ENCODE results near the gene PDLIM7.
A peak's percentile ranks its signal among the peaks of the same experiment; 100 is the strongest.

The PDLIM7 gene

DNA sequence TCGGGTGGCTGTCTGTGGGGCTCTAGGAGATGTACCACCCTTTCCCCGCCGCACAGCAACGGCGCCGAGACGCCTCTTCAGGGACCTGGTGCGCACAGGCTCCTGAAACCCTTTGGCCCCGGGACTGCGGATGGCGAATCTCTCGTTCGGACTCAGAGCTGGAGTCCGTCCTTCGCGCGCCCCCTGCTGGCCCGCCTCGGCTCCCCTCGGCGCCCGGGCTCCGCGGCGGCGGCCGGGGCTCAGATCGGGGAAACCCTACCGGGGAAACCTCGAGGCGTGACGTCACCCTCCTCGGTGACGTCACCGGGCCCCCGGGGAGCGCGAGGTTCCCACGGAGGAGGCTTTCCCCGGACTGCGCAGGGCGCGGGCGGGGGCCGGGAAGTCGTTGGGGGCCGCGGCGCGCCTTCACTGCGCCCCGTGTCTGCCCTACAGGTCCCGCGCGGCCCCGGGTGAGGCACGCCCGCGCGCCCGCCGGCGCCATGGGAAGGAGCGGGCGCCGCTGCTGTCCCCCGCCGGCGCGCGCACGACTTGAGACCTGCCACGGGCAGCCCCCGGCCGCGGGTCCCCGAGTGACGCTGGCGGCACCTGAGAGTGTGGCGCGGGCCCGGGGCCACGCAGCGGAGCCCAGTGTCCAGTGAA is 42.9 kb downstream of the PDLIM7 start:
- peak; percentile 87 for DNase-seq

DNA sequence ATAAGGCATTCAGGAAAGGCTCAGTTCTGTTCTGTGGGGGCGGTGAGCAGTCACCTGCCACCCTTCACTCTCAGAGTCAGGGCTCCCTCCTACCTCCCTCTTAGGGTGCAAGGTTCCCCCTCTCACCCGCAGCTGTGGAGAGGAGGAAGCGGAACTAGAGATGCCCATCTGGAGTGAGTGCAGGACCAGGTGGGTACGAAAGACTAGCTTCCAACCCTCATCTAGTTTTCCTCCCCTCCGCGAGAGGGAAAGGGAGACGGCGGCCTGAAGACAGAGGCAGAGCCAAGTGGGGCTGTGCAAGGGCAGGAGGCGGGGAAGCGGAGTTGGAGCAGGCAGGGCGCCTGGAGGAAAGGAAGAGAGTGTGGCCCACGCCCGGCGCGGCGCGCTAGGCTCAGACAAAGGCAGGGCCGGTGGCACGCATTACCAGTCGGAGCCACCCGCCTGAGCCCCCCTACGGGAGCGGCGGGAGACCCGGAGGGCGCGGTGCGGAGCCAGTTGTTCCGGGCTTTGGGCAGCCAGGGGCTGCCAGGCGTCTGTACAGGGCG is 43.5 kb downstream of the PDLIM7 start:
- no peak for DNase-seq

DNA sequence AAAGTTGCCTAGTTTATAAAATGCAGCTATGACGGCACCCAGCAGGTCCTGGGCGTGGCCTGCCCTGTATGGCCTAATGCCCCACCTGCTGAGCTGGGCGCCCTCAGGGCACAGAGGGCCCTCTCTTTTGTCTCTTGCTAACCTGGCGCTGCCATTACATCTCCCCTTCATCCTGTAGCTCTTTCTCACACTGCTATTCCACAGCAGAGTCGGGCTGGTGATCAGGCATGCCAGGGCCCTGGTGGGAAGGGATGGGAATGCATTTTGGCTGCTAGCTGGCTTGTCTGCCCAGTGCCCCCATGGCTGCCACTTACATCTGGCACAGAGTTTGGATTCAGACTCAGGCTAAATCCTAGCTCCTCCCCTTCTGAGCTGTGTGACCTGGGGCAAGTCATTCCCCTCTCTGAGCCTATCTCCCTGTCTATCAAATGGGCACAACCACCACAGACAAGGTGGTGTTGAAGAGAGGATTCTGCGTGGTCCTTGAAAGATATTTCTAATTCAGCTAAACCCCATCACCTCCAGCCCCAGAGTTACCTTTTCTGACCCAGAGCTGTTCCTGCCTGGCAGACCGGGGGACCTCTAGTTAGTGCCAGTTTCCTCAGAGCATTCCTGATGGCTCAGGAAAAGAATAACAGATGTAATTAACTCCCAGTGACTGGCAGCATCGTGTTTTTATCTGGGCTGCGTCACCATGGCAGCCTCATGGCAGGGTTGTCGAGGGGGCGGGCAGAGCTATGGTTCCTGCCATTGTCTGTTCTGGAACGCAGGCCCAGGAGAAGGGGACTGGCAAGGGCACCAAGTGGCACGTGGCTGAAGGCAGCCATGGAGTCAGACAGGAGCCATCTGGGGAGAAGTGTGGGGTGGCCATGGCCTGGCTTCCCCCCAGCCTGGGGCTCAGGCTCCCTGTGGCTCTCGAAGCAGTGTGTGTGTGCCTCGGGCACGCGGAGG is 44.4 kb downstream of the PDLIM7 start:
- no peak for DNase-seq

DNA sequence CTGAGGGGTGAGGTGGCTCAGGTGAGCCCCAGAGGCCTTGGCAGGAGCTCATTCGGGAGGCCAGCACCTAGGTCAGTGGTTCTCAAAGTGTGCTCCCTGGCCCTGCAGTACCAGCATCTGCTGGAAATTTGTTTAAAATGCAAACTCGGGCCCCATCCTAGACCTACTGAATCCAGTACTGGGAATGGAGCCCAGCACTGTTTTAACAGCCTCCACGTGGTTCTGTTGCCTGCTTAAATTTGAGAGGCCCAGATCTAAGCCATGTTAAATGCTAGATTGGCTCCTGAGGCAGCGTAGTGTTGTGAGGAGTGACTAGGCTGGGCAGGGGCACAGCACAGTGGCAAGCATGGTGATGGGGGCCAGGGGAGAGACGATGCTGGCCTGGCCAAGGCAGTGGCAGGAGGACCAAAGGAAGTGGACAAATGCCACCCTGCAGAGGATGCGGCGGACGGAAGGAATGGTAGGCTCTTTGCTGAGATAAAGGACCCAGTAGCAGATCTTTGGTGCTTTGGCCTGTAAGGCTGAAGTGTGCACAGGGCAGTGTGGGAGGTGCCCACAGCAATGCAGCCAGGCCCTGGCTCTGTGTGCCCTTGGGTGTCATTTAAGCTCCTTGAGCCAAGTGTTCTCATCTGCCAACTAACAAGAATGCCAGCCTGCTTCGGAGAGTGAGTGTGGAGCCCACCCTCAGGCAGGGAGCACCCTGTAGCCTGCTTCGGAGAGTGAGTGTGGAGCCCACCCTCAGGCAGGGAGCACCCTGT is 46.6 kb downstream of the PDLIM7 start:
- no peak for DNase-seq

DNA sequence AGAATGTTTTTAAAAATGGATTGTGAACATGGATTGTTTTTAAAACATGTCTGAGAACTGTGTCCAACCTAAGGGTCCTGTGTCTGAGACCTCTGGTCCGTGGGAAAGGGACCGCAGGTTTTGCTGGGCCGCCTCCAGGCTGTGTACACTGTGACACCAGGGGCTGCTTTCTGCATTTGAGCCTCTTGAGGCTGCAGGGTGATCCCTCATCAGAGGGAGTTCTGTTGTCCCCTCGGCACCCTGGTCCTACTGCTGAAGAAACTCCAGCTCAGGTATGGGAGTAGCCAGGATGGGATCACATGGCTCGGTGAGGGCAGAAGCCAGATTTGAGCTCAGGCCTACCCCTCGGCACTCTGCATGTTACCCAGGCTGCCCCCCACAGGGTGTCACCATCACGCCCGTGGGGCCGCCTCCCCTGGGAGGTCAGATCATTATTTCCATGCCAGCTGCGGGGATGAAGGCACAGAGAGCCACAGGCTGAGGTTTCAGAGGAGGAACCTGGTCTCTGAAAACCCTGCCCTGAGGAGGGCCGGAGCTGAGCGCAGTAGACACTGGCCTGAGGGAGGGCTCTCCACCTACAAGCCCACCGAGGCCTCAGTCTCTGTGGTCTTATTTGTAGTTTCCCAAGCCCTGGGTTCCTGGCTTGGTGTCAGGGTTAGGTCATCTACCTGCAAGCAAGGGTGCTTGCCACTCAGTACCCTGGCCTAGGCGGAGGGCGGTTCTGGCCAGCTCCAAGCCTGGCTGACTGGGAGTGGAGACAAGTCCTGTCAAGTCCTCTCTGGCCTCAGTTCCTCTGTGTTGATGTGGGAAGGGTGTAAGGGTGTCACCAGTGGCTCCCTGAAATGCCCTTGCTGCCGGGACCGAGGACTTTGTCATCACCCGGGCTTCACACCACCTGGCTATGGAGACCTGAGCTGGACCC is 48.0 kb downstream of the PDLIM7 start:
- DNase-seq, result no peak

DNA sequence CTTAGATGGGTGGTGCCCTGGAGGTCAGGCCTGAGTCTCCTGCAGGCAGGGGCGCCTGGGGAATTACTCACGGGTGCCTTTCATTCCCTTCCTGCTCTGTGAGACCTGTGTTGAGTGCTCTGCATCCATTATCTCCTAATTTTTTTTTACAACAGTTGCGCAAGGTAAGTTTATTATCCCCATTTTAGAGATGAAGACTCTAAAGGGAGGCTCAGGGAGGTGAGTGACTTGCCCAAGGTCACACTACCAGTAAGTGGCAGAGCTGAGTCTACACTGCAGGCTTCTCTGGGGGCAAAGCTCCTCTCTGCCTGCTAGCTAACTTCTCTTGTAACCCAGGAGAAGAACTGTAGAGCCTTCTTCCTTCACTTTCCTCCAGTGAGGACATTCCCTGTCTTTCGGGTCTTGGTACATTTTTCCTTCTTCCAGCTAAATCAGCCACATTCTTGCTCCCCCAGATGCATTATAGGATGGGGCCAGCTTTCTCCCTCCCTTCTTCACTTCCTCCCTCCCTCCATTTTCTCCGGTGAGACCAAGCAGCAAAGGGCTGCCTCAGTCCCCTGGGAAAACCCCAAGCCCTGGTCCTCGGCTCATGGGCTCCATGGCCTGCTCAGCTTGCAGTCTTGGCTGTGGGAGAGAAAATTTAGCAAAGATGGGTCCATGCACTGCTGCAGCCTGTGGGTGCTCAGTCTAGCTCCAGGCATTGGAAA is 49.0 kb downstream of the PDLIM7 start:
- no peak for DNase-seq

DNA sequence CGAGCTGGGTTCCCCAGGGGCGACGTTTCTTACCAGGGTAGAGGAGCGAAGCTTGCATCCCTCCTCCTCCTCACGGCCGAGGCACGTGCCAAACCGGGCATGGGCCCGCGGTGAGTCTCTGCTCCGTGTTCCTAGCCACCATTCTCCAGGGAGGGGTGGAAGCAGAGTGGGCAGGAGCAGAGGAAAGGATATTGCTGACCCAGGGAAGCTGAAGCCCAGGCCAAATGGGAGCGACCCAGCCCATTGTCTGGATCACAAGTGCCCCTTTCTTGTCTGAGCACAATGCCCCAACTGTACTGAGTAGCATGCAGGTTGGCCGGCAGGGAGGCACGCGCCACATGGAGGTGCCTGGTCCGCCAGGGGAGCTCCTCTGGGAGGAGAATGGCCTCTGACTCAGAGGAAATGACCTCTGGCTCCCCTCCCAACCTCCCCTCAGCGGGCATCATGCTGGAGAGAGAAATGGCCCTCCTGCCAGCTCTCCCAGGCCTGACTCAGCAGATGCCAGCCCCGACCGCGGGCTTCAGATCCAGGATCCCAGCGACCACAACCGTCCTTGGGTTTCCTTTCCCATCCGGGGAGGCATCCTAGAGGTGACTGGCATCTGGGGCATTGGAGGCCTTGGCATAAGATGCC is 49.7 kb downstream of the PDLIM7 start:
- DNase-seq, result peak; percentile 51

DNA sequence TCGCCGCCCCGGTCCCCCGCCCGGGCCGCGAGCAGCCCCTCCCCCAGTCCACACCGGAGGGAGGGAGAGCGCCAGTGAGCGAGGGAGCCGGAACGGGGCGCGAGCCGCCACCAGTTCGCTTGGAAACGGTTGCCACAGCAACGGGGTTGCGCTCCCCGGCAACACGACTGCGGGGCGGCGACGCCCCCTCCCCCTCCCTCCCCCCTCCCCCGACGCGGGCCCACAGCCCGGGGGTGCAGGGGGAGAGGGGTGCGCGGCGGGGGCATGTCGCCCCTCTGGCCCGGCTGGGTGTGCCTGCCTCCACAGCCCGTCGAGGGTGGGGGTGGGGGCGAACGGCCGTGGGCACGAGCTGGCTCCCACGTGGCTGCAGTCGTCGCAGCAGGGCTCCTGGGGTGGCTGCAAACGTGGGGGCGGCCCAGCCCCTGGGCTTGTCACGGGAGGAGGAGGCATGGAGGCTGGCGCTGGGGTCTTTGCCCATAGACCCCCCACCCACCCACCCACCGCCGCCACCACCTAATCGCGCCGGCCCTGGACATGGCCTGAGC is 50.3 kb downstream of the PDLIM7 start:
- peak; percentile 42 for DNase-seq

DNA sequence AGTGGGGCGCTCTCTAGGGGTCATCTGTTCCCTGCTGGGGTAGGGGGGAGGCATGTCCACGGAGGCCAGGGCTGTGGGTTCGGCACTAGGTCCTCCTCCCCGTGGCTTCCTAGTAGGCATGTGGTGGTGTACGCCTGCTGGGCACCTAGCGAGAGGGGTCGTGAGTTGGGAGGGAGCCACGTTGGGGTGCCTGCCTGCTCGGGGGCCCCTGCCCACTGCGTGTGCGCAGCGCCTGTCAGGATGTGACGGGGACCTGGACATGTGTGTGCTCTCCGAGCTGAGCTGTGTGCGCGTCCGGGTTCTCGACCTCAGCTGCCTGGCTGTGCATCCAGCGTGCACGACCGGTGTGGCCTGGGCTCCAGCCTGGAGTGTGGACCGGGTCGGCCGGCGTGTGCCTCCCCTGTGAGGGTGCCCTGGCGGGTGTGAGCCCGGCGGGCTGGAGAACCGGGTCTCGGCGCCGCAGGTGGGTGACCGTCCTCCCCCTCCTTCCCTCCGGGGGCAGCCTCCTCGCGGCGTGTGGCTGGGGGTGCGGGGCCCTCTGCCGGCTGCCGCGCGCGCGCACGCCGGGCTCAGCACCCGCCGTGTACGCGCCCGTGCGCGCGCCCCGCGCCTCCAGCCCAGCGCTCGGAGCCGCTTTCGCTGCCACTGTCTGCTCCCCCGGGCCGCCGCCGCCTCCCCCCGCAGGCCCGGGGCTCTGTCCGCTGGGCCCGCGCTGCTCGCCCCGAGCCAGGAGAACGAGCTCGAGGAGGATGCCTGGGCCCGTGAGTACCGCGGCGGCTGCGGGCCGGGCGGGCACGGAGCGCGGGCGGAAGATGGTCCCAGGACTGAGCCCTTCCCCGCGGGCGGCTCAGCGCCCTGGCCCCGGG is 51.0 kb downstream of the PDLIM7 start, which contains the start of gene PRR7:
Gene PRR7 (plus strand): TSS at position 615 of the 866 bp plus-strand sequence. CDS start 8,254 bp downstream, outside the sequence.
- peak; percentile 64 for DNase-seq

DNA sequence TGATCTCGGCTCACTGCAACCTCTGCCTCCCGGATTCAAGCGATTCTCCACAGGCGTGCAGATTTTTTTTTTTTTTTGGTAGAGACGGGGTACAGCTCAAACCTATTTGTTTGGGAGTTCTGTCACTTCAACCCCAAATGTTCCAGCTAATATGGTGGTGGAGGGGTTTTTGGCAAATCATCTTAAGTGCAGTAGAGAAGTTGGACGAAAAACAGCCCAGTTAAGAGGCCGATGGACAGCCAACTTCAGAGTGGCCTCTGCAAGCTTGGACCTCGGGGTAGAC is 51.5 kb downstream of the PDLIM7 start:
- DNase-seq, result no peak

DNA sequence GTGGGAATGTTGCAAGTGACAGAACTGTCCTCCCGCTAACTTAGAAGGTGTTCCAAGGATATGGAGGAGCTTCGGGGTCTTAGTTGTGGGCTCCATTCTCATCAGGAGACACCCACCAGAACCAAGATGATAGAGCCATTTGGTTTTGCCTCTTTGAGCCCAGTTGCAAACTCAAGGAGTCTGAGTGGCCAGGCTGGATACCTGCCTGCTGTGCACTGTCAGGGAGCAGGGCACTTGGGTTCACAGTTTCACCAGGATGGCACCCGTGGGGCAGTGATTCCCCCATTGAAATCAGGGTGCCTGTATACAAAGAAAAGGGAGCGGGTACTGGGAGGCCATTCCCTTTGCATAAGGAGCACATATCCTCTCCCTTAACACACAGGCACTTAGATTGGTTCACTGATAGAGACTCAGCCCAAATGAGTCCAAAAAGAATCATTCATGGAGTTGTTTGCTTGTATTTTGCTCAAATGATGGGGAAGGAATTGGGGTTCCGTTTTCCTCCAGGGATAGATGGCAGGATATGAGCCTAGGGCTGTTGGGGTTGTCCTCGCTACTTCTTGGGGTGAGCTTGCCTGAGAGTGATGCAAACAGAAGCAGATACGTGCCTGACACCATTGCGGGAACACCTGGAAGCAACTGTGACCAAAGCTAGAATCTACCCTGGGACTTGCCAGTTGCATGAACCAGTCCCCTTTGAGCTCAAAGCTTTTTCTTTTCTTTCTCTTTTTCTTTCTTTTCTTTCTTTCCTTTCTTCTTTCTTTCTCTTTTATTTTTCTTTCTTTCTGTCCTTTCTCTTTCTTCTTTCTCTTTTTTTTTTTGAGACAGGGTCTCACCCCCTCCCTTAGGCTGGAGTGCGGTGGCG is 52.1 kb downstream of the PDLIM7 start:
- DNase-seq, result no peak

DNA sequence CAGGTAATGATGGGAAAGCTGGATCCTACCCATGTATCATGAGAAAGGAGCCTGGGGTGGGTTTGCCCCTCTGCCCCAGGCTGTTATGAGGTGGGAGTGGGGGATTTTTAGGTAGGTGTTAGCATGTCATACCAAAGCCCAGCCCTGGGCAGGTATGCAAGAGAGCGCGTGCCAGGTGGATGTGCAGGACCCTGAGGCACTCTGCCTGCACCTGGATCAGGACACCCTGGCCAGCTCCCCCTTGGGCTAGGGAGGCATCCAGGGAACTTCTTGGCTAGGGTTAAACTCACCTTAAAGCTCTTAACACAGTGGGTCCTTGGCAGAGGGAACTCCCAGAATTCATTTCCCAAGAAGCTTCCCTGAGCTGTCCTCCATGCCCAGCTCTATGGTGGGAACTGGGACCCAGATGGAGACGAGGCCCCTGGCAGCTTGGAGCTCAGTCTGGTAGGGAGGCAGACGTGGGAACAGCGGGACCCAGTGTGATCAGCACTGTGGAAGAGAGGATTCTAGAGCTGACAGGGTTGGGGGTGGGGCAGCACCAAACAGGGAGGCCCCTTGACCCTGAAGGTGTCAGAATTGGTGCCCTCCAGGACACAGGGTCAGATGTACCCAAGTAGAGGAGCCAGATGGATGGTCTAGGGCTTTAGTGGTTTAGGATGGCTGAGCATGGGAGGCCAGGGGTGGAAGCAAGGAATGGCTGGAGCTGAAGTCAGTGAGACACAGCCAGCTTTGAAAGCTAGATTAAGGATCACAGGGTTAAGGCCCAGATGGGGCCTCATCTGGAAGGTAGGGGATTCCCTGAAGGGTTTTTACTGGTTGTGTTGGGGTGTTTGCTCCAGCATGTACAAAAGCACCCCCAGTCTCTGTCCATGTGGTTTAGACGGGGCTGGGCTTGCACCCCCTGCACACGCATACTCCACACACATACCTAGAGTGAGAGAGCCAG is 53.0 kb downstream of the PDLIM7 start:
- no peak for DNase-seq

DNA sequence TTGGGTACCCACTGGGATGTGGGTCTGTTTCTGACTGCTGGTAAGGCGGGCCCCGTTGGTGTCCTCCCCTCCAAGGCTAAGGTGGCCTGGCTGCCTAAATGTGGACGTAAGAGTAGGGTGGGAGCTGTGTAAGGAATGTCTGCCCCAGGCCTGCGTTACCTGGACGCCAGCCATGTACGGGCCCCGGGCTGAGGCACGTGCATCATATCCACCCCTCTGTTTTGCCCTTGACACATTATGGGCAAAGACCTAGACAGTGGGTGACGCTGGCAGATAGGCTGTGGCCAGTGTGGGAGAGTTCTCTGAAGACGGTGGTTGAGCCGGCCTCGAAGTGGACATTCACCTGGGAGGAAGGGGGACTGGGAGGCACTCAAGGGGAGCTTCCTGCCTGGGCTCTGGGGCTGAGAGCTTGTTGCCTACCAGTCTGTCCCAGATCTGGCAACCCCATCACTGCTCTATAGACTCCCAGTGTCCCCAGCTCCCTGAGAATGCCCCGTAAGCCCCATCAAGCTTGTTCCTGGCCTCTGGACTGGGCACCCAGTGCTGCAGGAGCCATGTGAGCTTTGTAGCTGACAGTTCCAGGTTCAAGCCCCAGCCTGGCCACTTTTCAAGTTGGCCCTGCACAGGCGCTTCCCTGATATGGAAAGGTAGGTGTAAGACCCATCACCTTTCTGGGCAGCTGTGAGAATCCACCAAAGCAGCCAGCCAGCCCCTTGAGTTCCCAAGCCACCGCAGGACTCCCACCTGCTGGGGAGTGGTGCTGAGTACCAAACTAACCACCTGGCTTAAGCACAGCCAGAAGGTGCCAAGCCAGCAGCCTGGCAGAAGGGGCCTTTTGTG is 54.0 kb downstream of the PDLIM7 start:
- no peak for DNase-seq

DNA sequence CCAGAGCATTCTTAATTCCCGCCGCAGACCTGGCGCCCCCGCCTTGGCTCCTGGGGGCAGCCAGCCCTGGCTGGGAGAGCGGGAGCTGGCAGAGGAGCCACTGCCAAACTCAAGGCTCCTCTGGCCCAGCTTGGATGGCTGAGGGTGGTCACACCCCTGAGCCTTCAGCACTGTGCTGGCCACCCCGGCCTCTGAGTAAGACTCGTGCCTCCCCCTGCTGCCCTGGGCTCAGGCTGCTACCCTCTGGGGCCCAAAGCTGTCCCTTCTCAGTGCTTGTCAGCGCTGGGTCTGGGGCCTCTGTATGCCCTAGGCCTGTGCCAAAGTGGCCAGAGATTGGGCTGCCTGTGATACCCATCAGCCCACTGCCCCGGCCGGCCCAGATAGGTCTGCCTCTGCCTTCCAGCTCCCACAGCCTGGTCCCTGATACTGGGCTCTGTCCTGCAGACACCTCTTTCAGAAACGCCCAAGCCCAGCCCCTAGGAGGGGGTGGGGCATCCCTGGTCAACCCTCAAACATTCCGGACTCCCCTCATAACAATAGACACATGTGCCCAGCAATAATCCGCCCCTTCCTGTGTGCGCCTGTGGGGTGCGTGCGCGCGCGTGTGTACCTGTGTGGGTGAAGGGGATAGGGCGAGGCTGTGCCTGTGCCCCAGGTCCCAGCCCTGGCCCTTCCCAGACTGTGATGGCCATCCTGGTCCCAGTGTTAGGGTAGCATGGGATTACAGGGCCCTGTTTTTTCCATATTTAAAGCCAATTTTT is 55.2 kb downstream of the PDLIM7 start:
- no peak for DNase-seq

DNA sequence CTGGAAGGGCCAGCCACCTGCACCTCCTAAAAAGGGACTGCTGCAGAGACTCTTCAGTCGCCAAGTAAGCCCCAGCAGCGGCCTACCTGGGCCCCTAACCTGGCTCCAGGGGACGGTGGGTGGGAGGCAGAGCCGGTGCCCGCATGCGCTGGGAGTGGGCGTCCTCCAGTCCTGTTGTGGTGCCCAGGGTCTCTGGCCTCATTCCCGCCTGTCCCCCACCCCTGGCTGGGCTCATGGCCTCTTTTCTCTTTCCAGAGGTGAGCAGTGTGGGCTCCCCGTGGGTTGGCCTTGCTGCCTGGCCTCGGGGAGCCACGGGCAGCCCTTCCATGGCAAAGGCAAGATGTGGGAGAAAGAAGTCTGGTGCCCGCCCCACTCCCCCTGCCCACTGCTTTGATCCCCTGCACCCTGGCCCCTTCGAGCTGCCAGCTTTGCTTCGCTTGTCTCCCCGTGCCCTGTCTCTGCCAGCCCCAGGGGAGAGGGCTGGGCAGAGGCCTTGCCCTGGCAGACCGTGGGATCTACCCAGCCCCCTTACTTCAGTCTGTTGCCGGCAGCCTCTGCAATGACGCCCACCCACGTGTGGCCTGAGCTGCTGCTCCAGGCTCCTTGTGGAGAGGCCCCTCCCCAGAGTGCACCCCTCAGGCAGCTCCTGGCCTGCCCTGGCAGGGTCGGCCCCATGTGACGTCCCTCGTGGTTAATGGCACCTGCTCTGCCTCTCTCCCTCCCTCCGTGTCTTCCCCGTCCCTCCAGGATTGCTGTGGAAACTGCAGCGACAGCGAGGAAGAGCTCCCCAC is 56.2 kb downstream of the PDLIM7 start:
- DNase-seq, result no peak
